Right lung (tissue), 10 donors: ENCODE measurements around the gene KRTAP5-9. TPM values are rescaled to one million over a fixed set of nuclear protein-coding genes. Genes with fewer than 3 reads are reported as not detected.
"Not testable (repeated sequence)": the region's sequence is repeated elsewhere in the genome, so short reads cannot be mapped to it uniquely, and the experiment has no call there.

ENCODE experiments used
- DNase-seq, 2 donors: peaks; one replicate each; pipeline ENCODE4 v3.0.0-alpha.2; 2013
- long read RNA-seq, 8 donors: transcript quantifications; one replicate each; lab custom pipeline, GENCODE V29; 2026
- polyA plus RNA-seq, 5 donors: library from polyadenylated mRNA; unstranded; fragments of 120-200 nt; gene quantifications; one replicate each; pipeline versions ENCODE4 v1.2.1 to v1.2.3, GENCODE V29; 2013; ENCODE audit warnings: inconsistent platforms in 1 of 5, low replicate concordance in 1 of 5; ENCODE audit not compliant: insufficient read length in 5 of 5, insufficient read depth in 1 of 5

Gene KRTAP5-9
- polyA plus RNA-seq, result under 1 TPM; 0.13 to 0.57 (median 0.34) TPM
- long read RNA-seq, donor 1, result 0 reads
- long read RNA-seq, donor 2, partial matches to known transcripts, result 0 of 1 reads
- long read RNA-seq, donor 2, other reads (novel, unspliced or antisense), result 0 of 1 reads
- long read RNA-seq, donor 3, partial matches to known transcripts, result 0 of 1 reads
- long read RNA-seq, donor 3, other reads (novel, unspliced or antisense), result 0 of 1 reads
- long read RNA-seq, donor 4, result 0 reads
- long read RNA-seq, donor 5, result 0 reads
- long read RNA-seq, donor 6, result 0 reads
- long read RNA-seq, donor 7, result 0 reads
- long read RNA-seq, donor 8, result 0 reads

- DNase-seq, result no peak
These were observed at the start of gene KRTAP5-9 for GRCh38 chr11:71548120-71548519. TSS of gene KRTAP5-9 (plus strand) at chr11:71548420. CDS start at chr11:71548658, 238 bp downstream.

- DNase-seq, result no peak
These were observed 49.1 kb upstream of the KRTAP5-9 start for GRCh38 chr11:71499125-71499524.

- no peak for DNase-seq
These were observed 48.7 kb upstream of the KRTAP5-9 start for GRCh38 chr11:71499546-71499945.

GRCh38 chr11:71500601-71501021 is 47.6 kb upstream of the KRTAP5-9 start:
- no peak for DNase-seq

GRCh38 chr11:71501071-71501985 is 46.9 kb upstream of the KRTAP5-9 start:
- no peak for DNase-seq

- DNase-seq, result no peak
These were observed 46.2 kb upstream of the KRTAP5-9 start for GRCh38 chr11:71502026-71502425.

GRCh38 chr11:71502871-71503435 is 45.3 kb upstream of the KRTAP5-9 start:
- DNase-seq, result no peak

GRCh38 chr11:71504531-71504930 is 43.7 kb upstream of the KRTAP5-9 start:
- no peak for DNase-seq

- no peak for DNase-seq
These were observed 43.2 kb upstream of the KRTAP5-9 start for GRCh38 chr11:71505001-71505400.

GRCh38 chr11:71505781-71506180 is 42.4 kb upstream of the KRTAP5-9 start:
- no peak for DNase-seq

GRCh38 chr11:71507102-71507501 is 41.1 kb upstream of the KRTAP5-9 start:
- no peak for DNase-seq

GRCh38 chr11:71518506-71519471 is 29.4 kb upstream of the KRTAP5-9 start:
- DNase-seq, result no peak

GRCh38 chr11:71519546-71519945 is 28.7 kb upstream of the KRTAP5-9 start:
- no peak for DNase-seq

- no peak for DNase-seq
These were observed 22.9 kb upstream of the KRTAP5-9 start for GRCh38 chr11:71525188-71525937.

GRCh38 chr11:71525938-71526495 is 22.2 kb upstream of the KRTAP5-9 start:
- no peak for DNase-seq

GRCh38 chr11:71526796-71527575 is 21.2 kb upstream of the KRTAP5-9 start, which contains the start of gene KRTAP5-7:
TSS of gene KRTAP5-7 (plus strand) at chr11:71527267. CDS start at chr11:71527301, 34 bp downstream.
- DNase-seq, result not testable (repeated sequence)

- DNase-seq, result no peak
These were observed 20.5 kb upstream of the KRTAP5-9 start for GRCh38 chr11:71527576-71528210.

GRCh38 chr11:71530602-71531001 is 17.6 kb upstream of the KRTAP5-9 start:
- no peak for DNase-seq
